Measurements from ENCODE around the gene SLAMF7.

DNA sequence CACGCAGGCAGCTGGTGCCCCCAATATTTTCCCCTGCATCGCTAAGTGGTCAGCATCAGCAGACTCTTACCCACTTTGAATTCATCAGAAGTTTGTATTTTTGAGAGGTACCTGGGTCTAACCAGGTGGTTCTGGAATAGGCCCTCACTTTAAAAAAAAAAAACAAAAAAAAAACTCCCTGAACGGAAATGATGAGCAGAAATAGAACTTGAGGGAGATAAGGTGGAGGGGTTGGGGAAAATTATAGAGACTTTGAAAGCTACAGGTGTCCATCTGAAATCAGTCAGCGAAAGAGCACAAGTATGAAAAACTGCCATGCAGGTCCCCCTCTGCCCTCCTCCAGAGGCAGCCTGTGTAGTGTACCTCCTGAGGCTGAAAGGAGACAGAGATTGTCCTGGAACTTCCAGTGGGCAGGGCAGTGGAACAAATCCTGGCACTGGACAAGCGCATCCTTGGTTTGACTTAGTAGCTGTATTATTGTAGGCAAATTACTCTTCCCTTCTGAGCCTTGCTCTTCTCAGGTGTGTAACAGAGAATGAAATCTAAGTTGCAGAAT is 1.2 kb downstream of the SLAMF7 start:
- TF ChIP-seq GATA1 (IDR thresholded peaks at IDR 0.05; ENCODE audit: low read depth, low read length) (no peak), POLR2A (IDR thresholded peaks at IDR 0.05; ENCODE audit: low read length) (no peak)

Measured in erythroblast (primary cell).